Fibroblast of skin of scalp (primary cell): ENCODE data around the gene LCAT.

Experiments
- DNase-seq: peaks from one replicate; pipeline ENCODE4 v3.0.0-alpha.2; 2013

Gene LCAT

GRCh38 chr16:67909056-67909742, 34.7 kb downstream of the LCAT start:
- DNase-seq, result no peak

GRCh38 chr16:67907397-67908180, 36.3 kb downstream of the LCAT start:
- DNase-seq, result no peak

GRCh38 chr16:67902831-67903230, 41.1 kb downstream of the LCAT start:
- DNase-seq, result no peak

- no peak for DNase-seq
Measured at GRCh38 chr16:67901734-67902133, 42.2 kb downstream of the LCAT start.

- no peak for DNase-seq
Measured at GRCh38 chr16:67897231-67897630, 46.7 kb downstream of the LCAT start.

- no peak for DNase-seq
Measured at GRCh38 chr16:67893743-67894399, 50.0 kb downstream of the LCAT start.

- DNase-seq, result peak; percentile 97
Measured at GRCh38 chr16:67892899-67893742, 50.8 kb downstream of the LCAT start, which contains the start of gene PSKH1. PSKH1 (plus strand) TSS chr16:67893254; CDS start chr16:67908750, 15,496 bp downstream.

- no peak for DNase-seq
Measured at GRCh38 chr16:67892375-67892774, 51.5 kb downstream of the LCAT start.
